NCI-H2029 (cell line): ENCODE results near the gene IL15.
"Not testable (repeated sequence)": the region's sequence is repeated elsewhere in the genome, so short reads cannot be mapped to it uniquely, and the experiment has no call there.

Experiments used
- DNase-seq: peaks from one replicate; lab custom pipeline; 2025; lab: John Stamatoyannopoulos, UW

IL15 gene

DNA sequence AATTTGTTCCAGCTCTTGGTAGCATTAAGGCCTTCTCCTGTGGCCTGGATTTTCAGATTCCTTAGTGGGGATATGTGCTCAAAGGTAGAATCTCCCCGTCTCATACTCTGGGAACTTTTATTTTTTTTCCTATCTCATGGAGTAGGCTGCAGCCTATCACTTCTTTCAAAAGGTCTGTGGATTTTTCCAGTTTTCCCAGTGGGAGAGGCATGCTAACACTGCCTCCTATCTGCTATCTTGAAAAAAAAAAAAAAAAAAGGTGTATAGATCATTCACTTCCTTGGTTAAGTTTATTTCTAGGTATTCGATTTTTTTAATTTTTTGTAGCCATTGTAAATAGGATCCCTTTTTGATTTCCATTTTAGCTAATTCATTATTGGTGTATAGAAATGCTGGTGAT lies 67.1 kb downstream of the IL15 start:
- no peak for DNase-seq

DNA sequence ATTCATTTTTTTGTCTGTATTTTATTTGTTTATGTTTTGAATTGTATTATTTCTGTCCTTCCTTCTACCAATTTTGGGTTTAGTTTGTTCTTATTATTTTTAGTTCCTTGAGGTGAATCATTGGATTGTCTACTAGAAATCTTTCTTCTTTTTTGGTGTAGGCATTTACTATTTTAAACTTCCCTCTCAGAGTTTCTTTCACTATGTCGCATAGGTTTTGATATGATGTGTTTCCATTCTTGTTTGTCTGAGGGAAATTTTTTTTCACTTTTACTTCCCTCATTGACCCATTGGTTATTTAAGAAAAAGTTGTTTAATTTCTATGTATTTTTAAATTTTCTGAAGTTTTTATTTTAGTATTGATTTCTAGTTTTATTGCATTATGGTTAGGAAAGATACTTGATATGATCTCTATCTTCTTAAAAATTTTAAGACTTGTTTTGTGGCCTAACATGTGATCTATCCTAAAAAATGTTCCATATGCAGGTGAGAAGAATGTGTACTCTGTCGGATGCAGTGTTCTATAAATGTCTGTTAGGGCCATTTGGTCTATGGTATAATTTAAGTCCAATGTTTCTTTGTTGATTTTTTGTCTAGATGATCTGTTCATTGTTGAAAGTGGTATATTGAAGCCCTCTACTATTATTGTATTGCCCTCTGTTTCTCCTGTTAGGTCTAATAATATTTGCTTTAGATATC lies 68.8 kb downstream of the IL15 start:
- DNase-seq = no peak

DNA sequence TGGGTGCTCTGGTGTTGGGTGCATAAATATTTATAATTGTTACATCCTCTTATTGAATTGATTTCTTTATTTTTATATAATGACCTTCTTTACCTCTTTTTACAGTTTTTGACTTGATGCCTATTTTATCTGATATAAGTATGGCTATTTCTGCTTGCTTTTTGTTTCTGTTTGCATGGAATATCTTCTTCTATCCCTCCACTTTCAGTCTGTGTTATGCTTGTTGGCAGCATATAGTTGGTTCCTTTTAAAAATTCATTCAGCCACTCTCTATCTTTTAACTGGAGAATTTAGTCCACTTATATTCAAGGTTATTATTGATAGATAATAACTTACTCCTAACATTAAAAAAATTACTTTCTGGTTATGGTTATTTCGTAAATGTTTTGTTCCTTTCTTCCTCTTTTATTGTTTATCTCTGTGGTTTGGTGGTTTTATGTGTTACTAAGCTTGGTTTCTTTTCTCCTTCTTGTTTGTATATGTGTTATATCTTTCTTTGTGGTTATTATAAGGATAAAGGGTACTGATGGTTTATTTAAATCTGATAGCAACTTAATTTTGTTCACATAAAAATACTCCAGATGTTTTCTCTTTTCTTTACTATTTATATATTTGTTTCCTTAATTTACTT lies 69.5 kb downstream of the IL15 start:
- DNase-seq = no peak

DNA sequence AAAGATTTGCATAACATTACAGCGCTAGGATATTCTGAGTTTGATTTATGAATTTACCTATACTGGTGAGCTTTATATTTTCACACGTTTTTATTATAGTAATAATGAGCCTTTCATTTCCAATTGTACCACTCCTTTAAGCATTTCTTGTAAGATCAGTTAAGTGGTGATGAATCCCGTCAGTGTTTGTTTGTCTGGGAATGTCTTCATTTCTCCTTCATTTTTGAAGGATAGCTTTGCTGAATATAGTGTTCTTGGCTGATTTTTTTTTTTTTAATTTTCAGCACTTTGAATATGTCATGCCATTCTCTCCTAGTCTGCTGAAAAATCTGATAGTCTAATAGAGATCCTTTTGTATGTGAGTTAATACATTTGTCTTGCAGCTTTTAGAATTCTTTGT lies 70.1 kb downstream of the IL15 start:
- DNase-seq = no peak

DNA sequence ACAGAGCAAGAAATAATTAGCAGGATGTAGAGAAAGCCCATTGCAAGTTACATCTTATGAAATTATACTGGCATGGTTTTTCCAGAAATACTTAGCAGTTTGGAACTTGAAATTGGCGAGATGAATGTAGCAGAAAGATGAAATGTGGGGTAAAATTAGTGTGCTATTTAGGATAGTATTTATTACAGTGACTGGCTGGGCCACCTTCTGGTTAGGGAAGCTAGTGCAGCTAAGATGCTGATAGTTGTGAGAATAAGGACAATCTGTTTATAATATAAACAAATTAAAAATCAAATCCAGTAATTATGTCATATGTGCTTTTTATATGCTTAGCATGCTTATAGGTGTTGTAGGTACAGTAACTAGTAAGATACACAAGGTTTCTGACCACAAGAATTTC lies 74.8 kb downstream of the IL15 start:
- no peak for DNase-seq

DNA sequence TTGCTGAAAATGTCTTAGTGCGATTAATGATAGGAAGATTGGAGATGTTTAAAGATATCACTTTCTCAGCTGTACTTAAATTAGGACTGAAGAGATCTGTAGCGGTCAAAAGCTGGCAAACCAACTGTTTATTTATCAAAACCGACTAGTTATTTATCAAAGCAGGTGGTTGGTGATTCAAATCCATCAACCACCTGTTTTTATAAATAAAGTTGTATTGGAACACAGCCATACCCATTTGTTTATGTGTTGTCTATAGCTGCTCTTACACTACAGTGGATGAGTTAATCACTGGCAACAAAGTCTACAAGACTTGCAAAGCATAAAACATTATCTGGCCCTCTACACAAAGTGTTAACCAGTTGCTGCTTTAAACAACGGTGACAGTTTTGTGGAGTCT lies 76.8 kb downstream of the IL15 start:
- no peak for DNase-seq

DNA sequence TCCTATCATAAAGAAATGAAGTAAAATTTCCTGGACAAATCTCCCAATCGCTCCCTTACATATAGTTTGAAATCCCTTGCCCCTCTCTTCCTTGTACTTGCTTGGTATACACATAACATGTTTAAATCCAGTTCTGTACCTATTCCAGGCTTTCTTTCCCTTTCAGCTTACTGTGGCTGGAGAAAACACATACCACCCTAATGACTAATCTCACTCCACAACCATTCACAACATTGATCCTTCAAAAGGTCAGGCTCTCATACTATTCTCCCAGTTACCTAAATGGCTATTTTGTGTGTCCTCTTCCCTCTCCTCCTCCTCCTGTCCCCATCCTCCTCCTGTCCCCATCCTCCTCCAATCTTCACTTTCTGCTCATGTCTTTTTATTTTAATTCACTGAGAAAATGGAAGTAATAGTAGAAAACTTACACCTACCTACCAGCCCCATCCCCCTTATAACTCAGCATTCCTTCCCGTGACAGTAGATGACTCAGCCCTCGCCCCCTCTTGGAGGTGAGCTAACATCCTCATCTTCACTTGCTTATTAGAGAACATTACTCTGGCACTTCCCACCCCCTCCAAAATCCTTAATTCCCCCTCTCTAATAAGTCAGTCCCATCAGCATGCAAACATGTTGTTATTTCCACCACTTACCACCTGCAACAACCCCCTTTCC lies 77.5 kb downstream of the IL15 start:
- no peak for DNase-seq

DNA sequence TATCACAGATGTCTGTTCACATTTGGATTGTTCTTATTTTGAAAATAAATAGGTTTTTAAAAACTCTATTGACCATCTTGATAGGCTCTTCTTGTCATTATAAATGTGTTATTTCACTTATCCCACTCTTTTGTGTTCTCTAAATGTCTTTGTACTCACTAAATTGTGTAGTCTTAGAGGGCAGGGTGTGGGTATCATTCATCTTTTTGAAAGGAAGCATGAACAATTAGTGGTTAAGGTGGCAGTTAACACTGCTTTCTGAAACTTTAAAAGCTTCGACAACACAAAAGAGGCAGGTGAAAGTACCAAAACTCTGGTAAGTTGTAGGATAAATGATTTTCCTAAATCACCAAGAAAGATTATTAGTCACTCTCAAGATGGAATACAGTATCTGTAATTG lies 83.2 kb downstream of the IL15 start:
- DNase-seq = no peak

DNA sequence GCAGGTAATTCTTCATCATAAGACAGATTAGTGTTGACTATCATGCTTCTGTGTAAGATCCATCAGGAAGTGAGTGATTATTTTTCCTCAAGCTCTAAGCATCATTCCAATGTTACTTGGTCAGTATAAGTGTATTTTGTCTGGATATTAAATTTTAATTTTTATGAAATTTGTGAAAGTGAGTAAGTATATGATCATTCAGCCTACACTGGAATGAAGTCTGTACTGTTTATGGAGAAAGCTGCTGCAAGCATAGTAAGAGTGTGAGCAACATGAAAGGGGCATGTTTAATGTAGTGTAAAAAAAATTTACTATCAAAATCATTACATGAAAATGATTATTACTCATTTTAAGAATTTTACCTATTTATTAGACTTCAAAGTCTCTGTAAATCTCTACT lies 84.8 kb downstream of the IL15 start:
- no peak for DNase-seq

DNA sequence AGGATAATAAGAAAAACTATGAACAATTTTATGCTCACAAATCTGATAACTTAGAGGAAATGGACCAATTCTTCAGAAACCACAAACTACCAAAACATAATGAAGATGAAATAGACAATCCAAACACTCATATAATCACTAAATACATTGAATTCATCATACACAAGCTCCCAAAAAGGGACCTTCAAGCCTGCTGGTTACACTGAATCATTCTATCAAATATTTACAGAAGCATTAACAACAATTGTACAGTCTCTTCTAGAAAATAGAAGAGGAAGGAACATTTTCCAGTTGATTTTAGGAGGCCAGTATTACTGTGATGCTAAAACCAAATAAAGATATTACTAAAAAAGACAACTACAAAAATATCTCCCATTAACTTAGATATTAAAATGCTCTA lies 88.3 kb downstream of the IL15 start:
- DNase-seq = no peak

DNA sequence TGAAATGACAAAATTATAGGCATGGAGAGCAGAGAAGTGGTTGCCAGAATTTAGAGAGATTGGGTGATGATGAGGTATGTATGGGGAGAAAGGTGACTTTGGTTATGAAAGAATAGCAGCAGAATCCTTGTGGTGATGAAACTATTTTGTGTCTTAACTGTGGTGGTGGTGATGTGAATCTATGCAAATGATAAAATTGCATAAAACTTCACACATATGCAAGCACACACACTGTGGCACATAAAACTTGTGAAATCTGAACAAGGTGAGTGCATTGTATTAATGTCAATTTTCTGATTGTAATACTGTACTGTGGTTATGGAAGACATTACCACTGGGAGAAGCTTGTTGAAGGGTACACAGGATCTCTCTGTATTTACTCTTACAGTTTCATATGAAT lies 91.0 kb downstream of the IL15 start:
- DNase-seq = no peak

DNA sequence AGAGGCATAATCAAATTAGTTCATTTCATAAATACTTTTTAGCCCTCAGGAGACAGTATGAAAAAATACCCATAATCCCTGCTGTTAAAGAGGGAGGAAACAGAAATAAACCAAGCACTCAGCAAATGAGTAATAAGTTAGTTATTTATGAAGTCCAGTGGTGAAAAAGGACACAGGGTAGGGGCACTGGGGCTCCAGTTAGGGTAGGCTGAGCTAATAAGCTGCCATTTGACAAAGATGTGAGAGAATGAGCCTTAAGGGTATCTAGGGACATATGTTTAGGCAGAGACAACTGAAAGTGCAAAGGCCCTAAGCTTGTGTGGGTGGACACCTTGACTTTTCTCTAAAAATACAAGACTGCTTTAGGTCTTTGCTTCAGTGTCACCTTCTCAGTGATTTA lies 94.4 kb downstream of the IL15 start:
- no peak for DNase-seq

DNA sequence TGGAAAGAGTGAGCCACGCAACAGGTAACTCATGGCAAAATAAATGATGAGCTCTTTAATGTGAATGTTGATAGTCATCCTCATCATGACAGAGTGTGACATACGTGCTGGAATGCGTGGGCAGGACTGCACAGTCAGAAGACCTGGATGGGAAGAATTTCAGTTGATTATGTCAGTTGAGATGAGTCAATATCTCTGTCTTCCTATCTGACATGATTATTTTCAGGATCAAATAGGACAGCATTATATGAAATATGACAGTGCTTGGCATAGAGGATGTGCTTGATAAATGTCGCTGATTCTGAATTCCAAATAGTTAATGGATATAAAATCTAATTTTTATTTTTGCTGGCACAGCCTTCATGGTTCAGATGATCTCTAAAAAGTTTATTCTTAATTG lies 95.1 kb downstream of the IL15 start:
- DNase-seq = no peak

DNA sequence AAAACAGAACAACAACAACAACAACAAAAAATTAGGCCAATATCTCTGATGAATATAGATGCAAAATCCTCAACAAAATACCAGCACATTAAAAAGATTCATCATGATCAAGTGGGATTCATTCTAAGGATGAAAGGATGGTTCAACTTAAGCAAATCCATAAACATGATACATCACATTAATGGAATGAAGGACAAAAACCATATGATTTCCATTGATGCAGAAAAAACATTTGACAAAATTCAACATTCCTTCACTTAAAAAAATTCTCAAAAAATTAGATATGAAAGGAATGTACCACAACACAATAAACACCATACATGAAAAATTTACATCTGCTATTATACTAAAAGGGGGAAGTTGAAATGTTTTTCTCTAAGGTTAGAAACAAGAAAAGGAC lies 103.3 kb downstream of the IL15 start:
- DNase-seq = no peak

DNA sequence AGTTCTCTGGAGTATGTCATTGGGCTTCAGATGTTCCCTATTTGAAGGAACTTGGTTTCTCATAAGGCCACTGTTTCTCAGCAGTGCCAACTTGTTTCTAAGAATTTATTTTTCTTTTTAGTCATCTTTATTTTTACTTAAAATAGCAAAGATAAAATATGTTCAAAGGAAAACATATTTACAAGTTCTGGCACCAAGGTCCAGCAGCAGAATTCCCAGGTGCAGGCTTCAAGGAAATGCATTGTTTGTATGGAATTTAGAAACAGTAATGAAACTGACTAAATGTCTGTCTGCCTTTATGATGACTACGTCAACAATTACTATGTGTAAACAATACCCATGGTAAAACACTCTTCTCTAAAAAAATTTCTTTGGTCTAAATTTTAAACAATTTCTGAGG lies 109.6 kb downstream of the IL15 start:
- no peak for DNase-seq

DNA sequence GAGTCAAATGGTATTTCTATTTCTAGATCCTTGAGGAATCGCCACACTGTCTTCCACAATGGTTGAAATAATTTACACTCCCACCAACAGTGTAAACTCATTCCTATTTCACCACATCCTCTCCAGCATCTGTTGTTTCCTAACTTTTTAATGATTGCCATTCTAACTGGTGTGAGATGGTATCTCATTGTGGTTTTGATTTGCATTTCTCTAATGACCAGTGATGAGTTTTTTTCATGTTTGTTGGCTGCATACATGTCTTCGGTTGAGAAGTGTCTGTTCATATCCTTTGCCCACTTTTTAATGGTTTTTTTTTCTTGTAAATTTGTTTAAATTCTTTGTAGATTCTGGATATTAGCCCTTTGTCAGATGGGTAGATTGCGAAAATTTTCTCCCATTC lies 115.4 kb downstream of the IL15 start:
- DNase-seq = not testable (repeated sequence)

DNA sequence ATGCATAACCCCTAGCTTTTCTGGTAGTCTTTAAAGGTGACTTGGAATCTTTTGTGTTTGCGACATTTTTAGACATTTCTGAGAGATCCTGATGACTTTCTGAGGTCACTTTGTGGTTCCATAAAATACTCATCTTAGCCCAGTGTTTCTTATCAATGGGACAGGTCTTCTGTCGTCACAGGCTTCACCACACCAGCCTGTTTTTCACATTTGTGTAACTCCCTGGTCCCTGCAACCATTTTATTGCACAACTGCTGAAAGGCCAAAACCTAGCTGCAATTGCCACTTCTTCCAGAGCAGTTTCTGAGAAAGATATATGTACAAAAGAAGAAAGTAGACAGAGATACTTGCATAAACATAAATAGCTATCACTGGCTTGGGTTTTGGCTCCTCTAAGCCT lies 120.9 kb downstream of the IL15 start:
- DNase-seq = no peak

DNA sequence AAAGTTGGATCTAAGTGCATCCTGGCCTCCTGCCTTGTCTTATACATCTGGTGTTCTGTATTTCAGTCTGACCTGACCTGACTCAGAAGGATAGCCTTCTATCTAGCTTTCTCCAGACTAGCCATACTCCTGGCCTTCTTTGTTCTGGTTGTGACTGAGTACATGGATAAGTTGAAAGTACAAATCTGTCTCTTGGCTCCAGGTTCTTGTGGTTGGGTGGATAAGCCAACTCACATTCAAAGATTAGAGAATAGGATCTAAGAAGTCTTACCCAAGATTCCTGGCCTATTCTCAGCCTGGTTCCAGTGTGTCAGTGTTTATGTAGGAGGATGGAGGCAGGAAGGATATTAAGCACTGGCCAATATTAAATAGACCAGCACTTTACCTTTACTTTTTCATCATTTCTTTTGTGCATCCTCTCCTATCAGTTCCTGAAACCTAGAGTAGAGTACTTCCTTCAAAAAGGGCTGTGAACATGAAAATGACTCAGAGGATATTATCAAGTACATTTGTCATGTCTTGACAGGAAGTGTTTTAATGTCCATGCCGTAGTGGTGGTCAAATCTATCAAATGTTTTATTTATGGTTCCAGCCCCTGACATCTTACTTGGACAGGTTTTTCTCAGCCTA lies 123.5 kb downstream of the IL15 start:
- DNase-seq = no peak

DNA sequence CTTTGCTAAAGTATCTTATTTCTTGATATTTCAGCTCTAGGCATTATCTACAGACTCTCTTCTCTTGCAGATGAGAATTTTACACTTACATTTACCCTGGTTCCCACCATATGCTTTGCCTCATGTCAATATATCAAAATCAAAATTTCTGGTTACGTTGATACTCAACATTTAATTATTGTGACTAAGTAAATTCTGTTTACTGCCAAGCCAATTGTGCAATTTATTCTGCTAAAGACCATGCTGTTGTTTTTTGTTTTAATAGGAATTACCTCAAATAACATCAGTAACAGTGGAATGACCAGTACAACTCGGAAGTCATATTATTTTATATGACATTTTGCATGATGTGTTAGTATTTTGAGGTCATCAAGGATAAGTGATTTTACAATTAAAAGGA lies 125.5 kb downstream of the IL15 start:
- DNase-seq = no peak

DNA sequence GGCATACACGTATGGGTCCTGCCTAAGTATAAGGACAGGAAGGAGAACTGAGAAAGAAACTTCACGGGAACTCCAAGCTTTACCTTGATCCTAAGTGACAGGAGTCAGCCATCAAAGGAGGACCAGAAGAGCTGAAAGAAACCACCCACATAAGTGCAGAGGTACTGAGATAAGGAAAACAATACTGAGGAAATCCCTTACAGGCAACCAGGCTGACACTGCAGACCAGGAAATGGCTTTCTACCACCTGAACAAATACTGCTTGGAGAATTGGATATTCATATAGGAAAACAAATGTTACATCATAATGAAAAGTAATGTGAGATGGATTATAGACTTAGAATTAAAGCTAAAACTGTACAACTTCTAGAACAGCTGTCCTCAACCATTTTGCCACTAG lies 127.0 kb downstream of the IL15 start:
- DNase-seq = peak; percentile 7

DNA sequence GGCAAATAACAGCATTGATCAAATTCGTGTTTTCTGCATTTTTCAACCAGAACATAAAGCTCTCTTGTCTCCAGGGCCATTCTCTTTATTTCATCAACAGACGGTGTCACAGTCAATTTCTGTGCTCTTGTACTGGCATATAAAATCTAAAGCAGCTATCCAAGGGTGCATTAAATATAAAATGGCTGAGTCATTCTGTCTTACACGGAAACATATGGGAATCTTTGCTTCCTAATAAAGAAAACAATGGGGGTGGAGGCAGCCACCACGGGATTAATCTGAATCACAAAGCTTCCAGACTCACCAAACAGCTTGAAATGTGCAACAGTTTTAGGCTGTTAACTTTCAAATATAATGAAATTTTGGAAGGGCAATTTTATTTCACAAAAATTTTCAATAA lies 132.6 kb downstream of the IL15 start:
- no peak for DNase-seq

DNA sequence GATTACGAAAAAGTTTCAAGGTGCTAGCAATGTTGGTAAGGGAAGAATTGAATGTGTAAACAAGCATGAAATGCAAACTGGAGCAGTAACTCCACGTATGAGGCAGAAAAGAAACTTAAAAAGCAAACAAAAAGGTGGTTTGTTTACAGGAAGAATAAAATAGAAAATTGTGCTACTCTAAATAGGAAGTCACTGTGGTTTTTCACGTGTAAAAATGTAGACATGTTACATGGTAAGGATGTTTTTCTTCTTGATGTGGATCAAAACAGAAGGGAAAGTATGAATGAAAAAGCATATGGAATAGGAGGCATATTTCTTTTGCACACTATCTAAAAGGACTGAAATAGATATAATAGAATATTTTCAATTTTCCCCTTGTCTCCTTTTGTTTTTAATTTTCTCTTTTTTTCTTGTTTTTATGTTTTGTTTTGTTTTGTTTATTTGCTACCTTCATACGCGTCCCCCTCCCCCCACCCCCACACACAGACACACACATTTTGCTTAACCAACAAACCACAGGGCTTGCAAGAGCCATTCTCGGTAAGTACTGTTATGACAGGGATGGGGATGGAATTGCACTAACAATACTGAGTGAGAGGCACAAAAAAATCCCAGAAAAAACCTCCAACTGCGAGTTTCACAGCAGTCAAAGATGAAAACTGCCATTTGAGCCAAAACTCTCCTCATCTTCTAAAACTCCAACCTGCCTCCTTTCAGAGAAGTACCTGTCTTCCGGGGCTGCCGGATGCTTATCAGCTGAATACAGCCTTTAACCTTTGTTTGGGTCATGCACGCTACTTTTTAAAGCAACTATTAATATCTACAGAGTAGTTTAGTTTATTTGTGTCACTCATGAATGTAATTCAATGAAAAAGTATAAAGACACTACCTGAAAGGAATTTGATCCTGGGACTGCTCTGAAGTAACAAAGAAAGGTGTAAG lies 135.8 kb downstream of the IL15 start:
- DNase-seq = no peak
